ENCODE results near the gene OR2C3. TPM values are rescaled to one million over a fixed set of nuclear protein-coding genes. Genes with fewer than 3 reads are reported as not detected.

The OR2C3 gene
- not detected for total RNA-seq

DNA sequence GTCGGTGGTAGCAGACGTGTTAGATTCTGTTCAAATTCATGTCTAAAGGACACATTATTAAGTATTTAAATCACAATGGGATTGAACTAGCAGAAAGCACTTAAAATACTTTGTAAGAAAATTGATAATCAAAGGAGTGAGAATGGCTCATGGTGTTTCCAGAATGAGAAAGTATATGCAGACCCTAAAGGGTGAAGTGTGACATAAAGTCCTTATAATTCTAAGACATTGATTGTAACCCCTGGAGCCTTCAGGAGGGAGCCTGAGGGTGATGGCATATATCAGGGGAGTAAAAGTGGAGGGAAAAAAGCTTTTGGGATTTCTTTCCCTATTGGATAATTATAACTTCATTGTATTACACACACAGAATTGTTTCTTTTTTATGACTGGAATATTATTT is at the start of gene OR2C3:
Gene OR2C3, minus strand, starts transcription at position 101 of the 400 bp plus-strand sequence. CDS start 3,929 bp downstream, outside the sequence.
- no peaks in the 10 kb centered on the region for H3K4me1 ChIP-seq
- WGBS, 2 donors = 57 to 66% methylated on average over 2 of the region's 2 CpGs
- intact Hi-C loops (cut with DNase I) = no loop called here
- no peaks in the 10 kb centered on the region for H3K9me3 ChIP-seq
- DNase-seq (no peak), ATAC-seq (no peak)
- no peak for TF ChIP-seq POLR2A (IDR thresholded peaks at IDR 0.05)
- TF ChIP-seq, protein P1, sequence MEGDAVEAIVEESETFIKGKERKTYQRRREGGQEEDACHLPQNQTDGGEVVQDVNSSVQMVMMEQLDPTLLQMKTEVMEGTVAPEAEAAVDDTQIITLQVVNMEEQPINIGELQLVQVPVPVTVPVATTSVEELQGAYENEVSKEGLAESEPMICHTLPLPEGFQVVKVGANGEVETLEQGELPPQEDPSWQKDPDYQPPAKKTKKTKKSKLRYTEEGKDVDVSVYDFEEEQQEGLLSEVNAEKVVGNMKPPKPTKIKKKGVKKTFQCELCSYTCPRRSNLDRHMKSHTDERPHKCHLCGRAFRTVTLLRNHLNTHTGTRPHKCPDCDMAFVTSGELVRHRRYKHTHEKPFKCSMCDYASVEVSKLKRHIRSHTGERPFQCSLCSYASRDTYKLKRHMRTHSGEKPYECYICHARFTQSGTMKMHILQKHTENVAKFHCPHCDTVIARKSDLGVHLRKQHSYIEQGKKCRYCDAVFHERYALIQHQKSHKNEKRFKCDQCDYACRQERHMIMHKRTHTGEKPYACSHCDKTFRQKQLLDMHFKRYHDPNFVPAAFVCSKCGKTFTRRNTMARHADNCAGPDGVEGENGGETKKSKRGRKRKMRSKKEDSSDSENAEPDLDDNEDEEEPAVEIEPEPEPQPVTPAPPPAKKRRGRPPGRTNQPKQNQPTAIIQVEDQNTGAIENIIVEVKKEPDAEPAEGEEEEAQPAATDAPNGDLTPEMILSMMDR (IDR thresholded peaks at IDR 0.05) = no peak
- H3K4me3 ChIP-seq = no peak within 1 kb of the TSS
- no peaks in the 10 kb centered on the region for H3K27me3 ChIP-seq
- H3K27ac ChIP-seq = no peak within 1 kb of the TSS
- no peaks in the 10 kb centered on the region for H3K36me3 ChIP-seq (replicated peaks in 1 of 2; ENCODE audit: insufficient read depth in 1 of 2, low read depth in 2 of 2)

DNA sequence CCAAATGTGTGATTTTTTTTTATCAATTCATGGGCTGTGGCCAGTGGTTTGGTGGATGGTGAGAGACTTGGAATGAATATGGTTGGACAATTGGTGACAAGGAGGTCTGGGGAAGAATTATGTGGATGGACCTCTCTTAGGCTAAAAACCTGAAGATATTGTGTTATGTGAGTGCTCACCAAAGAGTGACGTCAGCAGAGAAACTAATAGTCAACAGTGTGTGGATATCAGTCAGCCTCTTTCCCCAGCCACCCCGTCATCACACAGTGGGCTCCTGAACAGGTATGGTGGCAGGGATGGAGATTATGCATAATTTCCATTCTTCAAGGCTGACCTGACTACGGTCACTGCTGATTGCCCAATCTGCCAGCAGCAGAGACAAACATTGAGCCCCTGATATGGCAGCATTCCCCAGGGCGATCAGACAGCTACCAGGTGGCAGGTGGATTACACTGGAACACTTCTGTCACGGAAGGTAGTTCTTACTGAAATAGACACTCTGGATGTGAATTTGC is 42.8 kb upstream of the OR2C3 start:
- Histone ChIP-seq H3K27ac (no peak overlapping the region), H3K4me3 (no peak overlapping the region), H3K27me3 (no peaks in the 10 kb centered on the region), H3K36me3 (replicated peaks in 1 of 2; ENCODE audit: insufficient read depth in 1 of 2, low read depth in 2 of 2) (no peaks in the 10 kb centered on the region), H3K9me3 (no peaks in the 10 kb centered on the region), H3K4me1 (no peaks in the 10 kb centered on the region)
- TF ChIP-seq, protein P1 (IDR thresholded peaks at IDR 0.05) = no peak
- no peak for TF ChIP-seq POLR2A (IDR thresholded peaks at IDR 0.05)
- intact Hi-C loops (cut with DNase I) = no loop called here
- no peak for ATAC-seq
- WGBS, 2 donors = 32 to 51% methylated on average over 5 of the region's 5 CpGs
- DNase-seq = no peak

DNA sequence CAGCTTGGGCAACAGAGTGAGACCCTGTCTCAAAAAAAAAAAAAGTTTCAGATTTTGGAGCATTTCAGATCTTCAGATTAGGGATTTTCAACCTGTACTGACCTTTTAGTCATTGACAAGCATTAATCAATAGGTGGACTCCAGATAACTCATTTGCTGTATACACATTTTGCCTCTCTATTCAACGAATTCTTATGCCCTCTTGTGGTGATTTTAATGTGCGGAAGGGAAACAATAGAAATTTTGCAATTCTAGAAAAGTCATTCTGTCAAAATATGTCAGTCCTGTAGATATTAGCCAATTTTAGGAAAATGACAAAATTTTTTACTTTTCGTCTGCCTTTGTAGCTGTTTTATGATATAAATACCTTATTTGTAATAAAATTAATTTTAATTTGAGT is 40.3 kb upstream of the OR2C3 start:
- no peaks in the 10 kb centered on the region for H3K36me3 ChIP-seq (replicated peaks in 1 of 2; ENCODE audit: insufficient read depth in 1 of 2, low read depth in 2 of 2)
- intact Hi-C loops (cut with DNase I) = no loop called here
- WGBS, 2 donors = 18 to 23% methylated on average over 3 of the region's 3 CpGs
- ATAC-seq (no peak), DNase-seq (no peak)
- no peaks in the 10 kb centered on the region for H3K27me3 ChIP-seq
- no peaks in the 10 kb centered on the region for H3K4me1 ChIP-seq
- no peaks in the 10 kb centered on the region for H3K9me3 ChIP-seq
- TF ChIP-seq, protein P1 (IDR thresholded peaks at IDR 0.05) = peak in 4 of 7 experiments; percentile 12 to 37 (median 28)
- TF ChIP-seq POLR2A (IDR thresholded peaks at IDR 0.05) = no peak
- H3K27ac ChIP-seq = no peak overlapping the region
- H3K4me3 ChIP-seq = no peak overlapping the region

DNA sequence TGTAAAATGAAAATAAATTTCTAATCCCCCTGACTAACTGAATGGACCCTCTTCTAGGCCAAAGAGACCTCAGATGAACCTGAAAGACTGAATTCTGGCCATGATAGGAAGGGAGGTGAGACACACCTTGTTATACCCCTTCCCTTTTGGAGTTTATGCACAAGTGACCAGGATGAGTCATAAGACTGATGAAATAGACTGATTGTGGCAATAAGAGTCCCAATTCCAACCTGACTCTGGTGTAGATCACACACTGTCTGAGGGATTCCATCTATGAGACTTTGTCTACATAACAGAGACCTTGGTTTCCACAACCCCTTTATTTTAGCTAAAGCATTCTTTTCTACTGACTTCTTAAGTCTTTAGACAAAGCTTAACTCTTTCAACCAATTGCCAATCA is 38.4 kb upstream of the OR2C3 start:
- intact Hi-C loops (cut with DNase I) = no loop called here
- no peak for DNase-seq
- H3K4me1 ChIP-seq = no peaks in the 10 kb centered on the region
- no peak overlapping the region for H3K27ac ChIP-seq
- no peak for ATAC-seq
- H3K4me3 ChIP-seq = no peak overlapping the region
- no peaks in the 10 kb centered on the region for H3K9me3 ChIP-seq
- TF ChIP-seq POLR2A (IDR thresholded peaks at IDR 0.05) = no peak
- TF ChIP-seq, protein P1 (IDR thresholded peaks at IDR 0.05) = no peak
- H3K27me3 ChIP-seq = no peaks in the 10 kb centered on the region
- H3K36me3 ChIP-seq (replicated peaks in 1 of 2; ENCODE audit: insufficient read depth in 1 of 2, low read depth in 2 of 2) = no peaks in the 10 kb centered on the region

DNA sequence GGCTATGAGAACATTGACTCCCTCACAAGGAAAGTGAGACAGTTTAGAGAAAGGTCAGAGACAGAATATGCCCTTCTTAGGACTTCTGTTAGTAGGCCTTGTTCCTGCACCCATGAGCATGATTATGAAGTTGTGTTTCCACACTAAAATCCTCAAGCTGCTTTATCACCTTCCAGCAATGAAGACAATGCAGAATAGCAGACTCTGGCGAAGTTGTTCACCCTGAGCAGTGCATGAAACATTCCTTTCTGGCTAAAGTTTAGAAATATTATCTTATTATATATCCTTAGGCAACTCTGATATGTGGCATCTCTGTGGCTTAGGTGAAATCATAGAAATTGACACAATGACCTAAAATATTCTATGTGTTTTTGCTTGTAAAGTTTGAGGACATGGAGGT is 38.0 kb upstream of the OR2C3 start:
- TF ChIP-seq POLR2A (IDR thresholded peaks at IDR 0.05) = no peak
- TF ChIP-seq, protein P1 (IDR thresholded peaks at IDR 0.05) = no peak
- no peaks in the 10 kb centered on the region for H3K36me3 ChIP-seq (replicated peaks in 1 of 2; ENCODE audit: insufficient read depth in 1 of 2, low read depth in 2 of 2)
- WGBS, 2 donors = 36% methylated on average over 1 of the region's 1 CpG
- intact Hi-C loops (cut with DNase I) = no loop called here
- H3K27ac ChIP-seq = no peak overlapping the region
- no peaks in the 10 kb centered on the region for H3K4me1 ChIP-seq
- H3K4me3 ChIP-seq = no peak overlapping the region
- no peaks in the 10 kb centered on the region for H3K9me3 ChIP-seq
- ATAC-seq (no peak), DNase-seq (no peak)
- no peaks in the 10 kb centered on the region for H3K27me3 ChIP-seq
